ENCODE results near the gene MLPH.

Gene MLPH

GRCh38 chr2:237470914-237471313 lies 16.1 kb upstream of the MLPH start:
- Histone ChIP-seq H3K27me3 (ENCODE audit: control insufficient read depth in 1 of 2, insufficient read depth in 2 of 2, low read length in 2 of 2) (no peaks in the 10 kb centered on the region), H3K9ac (ENCODE audit: low read length in 2 of 2) (no peak overlapping the region), H3K36me3 (ENCODE audit: control insufficient read depth in 2 of 2, insufficient read depth in 2 of 2, low read length in 2 of 2) (no peaks in the 10 kb centered on the region), H3K9me3 (ENCODE audit: control insufficient read depth in 2 of 2, low read length in 2 of 2) (no peaks in the 10 kb centered on the region), H3K4me3 (ENCODE audit: low read length in 2 of 2) (no peak overlapping the region), H3K4me1 (ENCODE audit: control insufficient read depth, insufficient read depth, low read length) (peaks cover 25% of the 10 kb centered on the region), H3K27ac (ENCODE audit: low read length) (no peak overlapping the region)

GRCh38 chr2:237471438-237472186 lies 15.4 kb upstream of the MLPH start:
- H3K27ac ChIP-seq (ENCODE audit: low read length): no peak overlapping the region

GRCh38 chr2:237472187-237472712 lies 14.8 kb upstream of the MLPH start:
- no peak overlapping the region for H3K9ac ChIP-seq (ENCODE audit: low read length in 2 of 2)
- H3K9me3 ChIP-seq (ENCODE audit: control insufficient read depth in 2 of 2, low read length in 2 of 2): no peaks in the 10 kb centered on the region
- H3K27ac ChIP-seq (ENCODE audit: low read length): no peak overlapping the region
- no peaks in the 10 kb centered on the region for H3K27me3 ChIP-seq (ENCODE audit: control insufficient read depth in 1 of 2, insufficient read depth in 2 of 2, low read length in 2 of 2)
- peaks cover 28% of the 10 kb centered on the region for H3K4me1 ChIP-seq (ENCODE audit: control insufficient read depth, insufficient read depth, low read length)
- H3K36me3 ChIP-seq (ENCODE audit: control insufficient read depth in 2 of 2, insufficient read depth in 2 of 2, low read length in 2 of 2): no peaks in the 10 kb centered on the region
- H3K4me3 ChIP-seq (ENCODE audit: low read length in 2 of 2): no peak overlapping the region

More at GRCh38 chr2:237471438-237472186, 15.4 kb upstream of the MLPH start:
- H3K9ac ChIP-seq (ENCODE audit: low read length in 2 of 2): no peak overlapping the region
- H3K27me3 ChIP-seq (ENCODE audit: control insufficient read depth in 1 of 2, insufficient read depth in 2 of 2, low read length in 2 of 2): no peaks in the 10 kb centered on the region
- H3K4me1 ChIP-seq (ENCODE audit: control insufficient read depth, insufficient read depth, low read length): peaks cover 28% of the 10 kb centered on the region
- no peaks in the 10 kb centered on the region for H3K9me3 ChIP-seq (ENCODE audit: control insufficient read depth in 2 of 2, low read length in 2 of 2)
- H3K36me3 ChIP-seq (ENCODE audit: control insufficient read depth in 2 of 2, insufficient read depth in 2 of 2, low read length in 2 of 2): no peaks in the 10 kb centered on the region
- no peak overlapping the region for H3K4me3 ChIP-seq (ENCODE audit: low read length in 2 of 2)

DNA sequence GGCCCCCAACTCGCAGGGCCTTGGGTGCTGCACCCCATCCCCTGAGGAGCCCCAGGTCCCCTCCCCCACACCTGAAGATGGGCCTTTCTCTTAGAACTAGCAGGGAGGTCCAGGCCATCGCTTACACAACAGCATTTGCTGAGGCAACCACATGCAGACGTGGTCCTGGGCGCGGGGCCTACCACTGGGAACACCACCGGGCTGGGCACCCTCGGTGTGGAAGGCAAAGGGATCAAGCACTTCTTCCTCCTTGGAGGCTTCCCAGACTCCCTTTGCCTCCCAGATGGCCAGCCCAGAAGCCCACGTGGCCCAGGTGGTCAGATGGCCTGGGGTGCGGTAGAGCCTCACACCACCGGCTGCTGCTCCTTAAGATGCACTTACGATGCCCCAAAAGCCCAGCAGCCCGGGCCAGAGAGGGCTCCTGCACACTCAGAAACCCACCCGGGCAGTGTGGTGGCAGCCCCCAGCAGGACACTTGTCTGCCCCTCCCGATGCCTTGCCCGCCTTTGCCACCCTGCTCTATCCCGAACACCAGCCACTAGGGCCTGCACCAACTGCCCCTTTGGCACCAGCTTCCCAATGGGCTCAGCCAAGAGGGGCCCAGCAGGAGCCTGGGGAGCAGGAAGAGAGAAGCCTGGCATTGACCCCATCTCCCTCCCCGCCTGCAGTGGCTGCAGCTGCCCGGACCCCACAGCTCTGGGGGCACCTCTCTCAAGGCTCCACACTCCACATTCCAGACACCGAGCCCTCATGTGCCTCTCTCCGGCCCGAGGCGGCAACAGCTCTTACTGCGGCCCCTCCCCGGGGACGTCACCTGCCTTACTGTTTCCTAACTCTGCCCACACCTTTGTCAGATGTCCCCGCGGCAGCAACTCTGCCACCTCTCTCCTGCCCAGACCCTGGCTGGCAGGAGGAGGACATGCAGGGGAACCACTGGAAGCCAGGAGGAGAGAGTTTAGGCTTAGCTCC lies 13.9 kb upstream of the MLPH start:
- Histone ChIP-seq H3K36me3 (ENCODE audit: control insufficient read depth in 2 of 2, insufficient read depth in 2 of 2, low read length in 2 of 2) (no peaks in the 10 kb centered on the region), H3K27ac (ENCODE audit: low read length) (no peak overlapping the region), H3K9me3 (ENCODE audit: control insufficient read depth in 2 of 2, low read length in 2 of 2) (no peaks in the 10 kb centered on the region), H3K4me3 (ENCODE audit: low read length in 2 of 2) (no peak overlapping the region), H3K9ac (ENCODE audit: low read length in 2 of 2) (no peak overlapping the region), H3K27me3 (ENCODE audit: control insufficient read depth in 1 of 2, insufficient read depth in 2 of 2, low read length in 2 of 2) (no peaks in the 10 kb centered on the region), H3K4me1 (ENCODE audit: control insufficient read depth, insufficient read depth, low read length) (peaks cover 28% of the 10 kb centered on the region)

DNA sequence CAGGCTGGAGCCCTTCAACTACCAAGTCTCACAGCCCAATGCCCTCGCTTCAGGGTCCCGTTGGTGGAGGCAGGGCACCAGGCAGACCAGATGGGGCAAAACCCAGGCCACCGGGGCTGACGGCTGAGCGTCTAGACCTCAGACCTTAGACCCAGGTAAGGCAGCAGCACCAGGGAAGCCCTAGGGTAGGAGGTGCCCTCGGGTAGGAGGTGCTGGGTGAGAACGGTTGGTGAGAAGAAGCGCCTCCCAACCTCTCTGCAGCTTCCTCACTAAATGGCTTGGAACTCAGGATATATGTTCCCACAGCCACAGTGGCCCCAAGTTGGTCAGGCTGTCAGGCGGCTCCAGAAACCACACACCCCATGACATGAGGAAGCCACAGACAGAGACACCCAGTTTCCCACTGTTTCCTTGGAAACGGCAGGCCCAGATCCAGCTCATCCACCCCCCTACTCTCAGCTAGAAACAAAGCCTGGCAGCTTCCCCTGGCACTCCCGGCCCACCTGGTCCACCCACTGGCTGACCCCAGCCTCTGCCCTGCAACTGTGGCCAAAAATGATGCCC lies 13.1 kb upstream of the MLPH start:
- H3K4me3 ChIP-seq (ENCODE audit: low read length in 2 of 2): no peak overlapping the region
- H3K27me3 ChIP-seq (ENCODE audit: control insufficient read depth in 1 of 2, insufficient read depth in 2 of 2, low read length in 2 of 2): no peaks in the 10 kb centered on the region
- no peaks in the 10 kb centered on the region for H3K36me3 ChIP-seq (ENCODE audit: control insufficient read depth in 2 of 2, insufficient read depth in 2 of 2, low read length in 2 of 2)
- no peak overlapping the region for H3K9ac ChIP-seq (ENCODE audit: low read length in 2 of 2)
- peak overlapping the region; percentile 11 for H3K27ac ChIP-seq (ENCODE audit: low read length)
- peaks cover 28% of the 10 kb centered on the region for H3K4me1 ChIP-seq (ENCODE audit: control insufficient read depth, insufficient read depth, low read length)
- H3K9me3 ChIP-seq (ENCODE audit: control insufficient read depth in 2 of 2, low read length in 2 of 2): no peaks in the 10 kb centered on the region

- Histone ChIP-seq H3K27ac (ENCODE audit: low read length) (peak overlapping the region; percentile 81), H3K9ac (ENCODE audit: low read length in 2 of 2) (peak overlapping the region; percentile 74 to 84), H3K27me3 (ENCODE audit: control insufficient read depth in 1 of 2, insufficient read depth in 2 of 2, low read length in 2 of 2) (no peaks in the 10 kb centered on the region), H3K4me3 (ENCODE audit: low read length in 2 of 2) (peak overlapping the region in 1 of 2 donors; percentile 79), H3K4me1 (ENCODE audit: control insufficient read depth, insufficient read depth, low read length) (peaks cover 31% of the 10 kb centered on the region), H3K36me3 (ENCODE audit: control insufficient read depth in 2 of 2, insufficient read depth in 2 of 2, low read length in 2 of 2) (no peaks in the 10 kb centered on the region), H3K9me3 (ENCODE audit: control insufficient read depth in 2 of 2, low read length in 2 of 2) (no peaks in the 10 kb centered on the region)
Observed at GRCh38 chr2:237474442-237474911, 12.6 kb upstream of the MLPH start.

- no peaks in the 10 kb centered on the region for H3K9me3 ChIP-seq (ENCODE audit: control insufficient read depth in 2 of 2, low read length in 2 of 2)
- peaks cover 37% of the 10 kb centered on the region for H3K4me1 ChIP-seq (ENCODE audit: control insufficient read depth, insufficient read depth, low read length)
- no peaks in the 10 kb centered on the region for H3K36me3 ChIP-seq (ENCODE audit: control insufficient read depth in 2 of 2, insufficient read depth in 2 of 2, low read length in 2 of 2)
- peak overlapping the region; percentile 74 to 84 for H3K9ac ChIP-seq (ENCODE audit: low read length in 2 of 2)
- H3K27ac ChIP-seq (ENCODE audit: low read length): peak overlapping the region; percentile 81
- peak overlapping the region; percentile 26 to 79 for H3K4me3 ChIP-seq (ENCODE audit: low read length in 2 of 2)
- H3K27me3 ChIP-seq (ENCODE audit: control insufficient read depth in 1 of 2, insufficient read depth in 2 of 2, low read length in 2 of 2): no peaks in the 10 kb centered on the region
Observed at GRCh38 chr2:237474931-237475703, 11.9 kb upstream of the MLPH start.

DNA sequence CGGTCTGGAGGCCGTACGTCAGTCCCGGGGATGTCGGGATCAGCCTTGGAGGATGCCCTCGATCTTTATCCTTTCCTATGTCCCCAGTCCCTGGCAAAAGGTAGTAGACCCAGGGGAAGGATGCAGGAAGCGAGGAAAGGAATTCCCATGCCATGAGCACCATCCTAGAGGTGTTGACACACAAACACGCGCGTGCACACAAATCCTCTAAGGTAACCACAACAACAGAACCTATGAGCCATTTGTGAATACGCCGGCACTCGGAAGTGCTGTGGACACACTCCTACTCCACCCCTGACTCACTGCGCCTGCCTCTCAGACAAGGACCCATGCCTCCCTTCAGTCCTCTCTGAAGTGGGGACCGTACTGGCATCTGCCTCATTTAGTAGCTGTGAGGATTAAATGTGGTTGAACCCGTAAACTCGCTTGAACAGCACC lies 11.3 kb upstream of the MLPH start:
- Histone ChIP-seq H3K36me3 (ENCODE audit: control insufficient read depth in 2 of 2, insufficient read depth in 2 of 2, low read length in 2 of 2) (no peaks in the 10 kb centered on the region), H3K4me3 (ENCODE audit: low read length in 2 of 2) (peak overlapping the region; percentile 22 to 79), H3K27me3 (ENCODE audit: control insufficient read depth in 1 of 2, insufficient read depth in 2 of 2, low read length in 2 of 2) (no peaks in the 10 kb centered on the region), H3K9ac (ENCODE audit: low read length in 2 of 2) (peak overlapping the region; percentile 66 to 74), H3K9me3 (ENCODE audit: control insufficient read depth in 2 of 2, low read length in 2 of 2) (no peaks in the 10 kb centered on the region), H3K4me1 (ENCODE audit: control insufficient read depth, insufficient read depth, low read length) (peaks cover 38% of the 10 kb centered on the region), H3K27ac (ENCODE audit: low read length) (peak overlapping the region; percentile 81)

GRCh38 chr2:237478095-237478494 lies 9.0 kb upstream of the MLPH start:
- Histone ChIP-seq H3K36me3 (ENCODE audit: control insufficient read depth in 2 of 2, insufficient read depth in 2 of 2, low read length in 2 of 2) (no peaks in the 10 kb centered on the region), H3K9ac (ENCODE audit: low read length in 2 of 2) (no peak overlapping the region), H3K27ac (ENCODE audit: low read length) (no peak overlapping the region), H3K27me3 (ENCODE audit: control insufficient read depth in 1 of 2, insufficient read depth in 2 of 2, low read length in 2 of 2) (no peaks in the 10 kb centered on the region), H3K4me1 (ENCODE audit: control insufficient read depth, insufficient read depth, low read length) (peaks cover 29% of the 10 kb centered on the region), H3K9me3 (ENCODE audit: control insufficient read depth in 2 of 2, low read length in 2 of 2) (no peaks in the 10 kb centered on the region), H3K4me3 (ENCODE audit: low read length in 2 of 2) (no peak overlapping the region)

GRCh38 chr2:237478979-237479378 lies 8.1 kb upstream of the MLPH start:
- peaks cover 29% of the 10 kb centered on the region for H3K4me1 ChIP-seq (ENCODE audit: control insufficient read depth, insufficient read depth, low read length)

More at GRCh38 chr2:237478979-237479378, 8.1 kb upstream of the MLPH start:
- peaks cover 0 to 2% of the 10 kb centered on the region in 2 donors for H3K27me3 ChIP-seq (ENCODE audit: control insufficient read depth in 1 of 2, insufficient read depth in 2 of 2, low read length in 2 of 2)
- H3K9ac ChIP-seq (ENCODE audit: low read length in 2 of 2): no peak overlapping the region
- no peak overlapping the region for H3K27ac ChIP-seq (ENCODE audit: low read length)
- H3K36me3 ChIP-seq (ENCODE audit: control insufficient read depth in 2 of 2, insufficient read depth in 2 of 2, low read length in 2 of 2): no peaks in the 10 kb centered on the region
- no peaks in the 10 kb centered on the region for H3K9me3 ChIP-seq (ENCODE audit: control insufficient read depth in 2 of 2, low read length in 2 of 2)
- no peak overlapping the region for H3K4me3 ChIP-seq (ENCODE audit: low read length in 2 of 2)
